Cardiac muscle cell (in vitro differentiated cells and primary cell): Measurements from ENCODE around the gene PHC2. TPM values are rescaled to one million over a fixed set of nuclear protein-coding genes. Genes with fewer than 3 reads are reported as not detected.
"Not testable (repeated sequence)": the region's sequence is repeated elsewhere in the genome, so short reads cannot be mapped to it uniquely, and the experiment has no call there.

Experiments used
- DNase-seq, 2 donors: peaks; one replicate each; pipeline versions ENCODE4 v3.0.0 to v3.0.0-alpha.2; 2010 to 2017; ENCODE audit warnings: low read depth in 1 of 2, low spot score in 1 of 2
- H3K27ac ChIP-seq: fragments of 200-600 bp; sonication (generic); 2 replicates; pipeline ENCODE4 v1.5.1; 2016
- H3K27me3 ChIP-seq: fragments of 200-600 bp; sonication (generic); 2 replicates; pipeline ENCODE4 v1.6.0; 2016; ENCODE audit warnings: control low read depth
- H3K36me3 ChIP-seq: fragments of 200-600 bp; sonication (generic); 2 replicates; pipeline ENCODE4 v1.5.1; 2016; ENCODE audit warnings: control low read depth
- H3K4me1 ChIP-seq: fragments of 200-600 bp; sonication (generic); 2 replicates; pipeline ENCODE4 v1.8.1; 2017; ENCODE audit warnings: low read depth, mild to moderate bottlenecking, mixed run types
- H3K4me3 ChIP-seq: fragments of 200-600 bp; sonication (generic); 2 replicates; pipeline ENCODE4 v1.5.1; 2016; ENCODE audit warnings: mild to moderate bottlenecking
- H3K9me3 ChIP-seq: fragments of 200-600 bp; sonication (generic); 2 replicates; pipeline ENCODE4 v1.5.1; 2017; ENCODE audit warnings: low read depth, mild to moderate bottlenecking, control low read depth
- polyA plus RNA-seq: library from polyadenylated mRNA; unstranded; fragments of >200 nt; fragmentation: Nextera tagmentation; extraction: Ambion mirVana; gene quantifications from 2 replicates; pipeline ENCODE4 v1.2.1, GENCODE V29; 2016
- total RNA-seq: library from RNA; depleted of rRNA; stranded (reverse); fragments of >200 nt; gene quantifications from 2 replicates; pipeline ENCODE4 v1.2.3, GENCODE V29; 2016
- TF ChIP-seq, protein P1 (sequence below): IDR thresholded peaks from 2 replicates; pipeline ENCODE4 v1.5.1; 2012; ENCODE audit warnings: low read depth, mild to moderate bottlenecking, low read length

The PHC2 gene
- total and polyA plus RNA-seq, 2 experiments from 2014 or later = 81.8 to 86.0 TPM

DNA sequence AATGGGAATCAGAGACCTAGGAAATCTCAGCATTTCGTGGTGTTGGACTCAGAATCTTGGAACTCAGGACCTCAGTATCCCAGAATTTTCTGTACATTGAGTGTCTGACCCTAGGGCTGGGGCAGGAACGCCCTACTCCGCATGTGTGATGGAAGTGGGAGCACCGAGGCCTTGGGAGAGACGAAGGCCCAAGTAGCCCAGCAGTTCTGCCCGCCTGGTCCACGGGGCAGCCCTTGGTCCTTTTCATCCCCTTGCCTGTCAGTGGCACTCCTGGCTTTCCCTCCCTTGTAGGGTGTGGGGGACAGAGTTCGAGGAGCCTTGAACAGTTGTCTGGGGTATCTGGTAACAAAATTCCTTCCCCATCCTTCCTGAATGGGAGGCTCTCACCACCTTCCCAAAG lies 120.2 kb downstream of the PHC2 start:
- Histone ChIP-seq H3K4me3 (no peak overlapping the region), H3K36me3 (no peaks in the 10 kb centered on the region), H3K27me3 (peaks cover 13% of the 10 kb centered on the region), H3K4me1 (no peaks in the 10 kb centered on the region), H3K9me3 (no peaks in the 10 kb centered on the region), H3K27ac (no peak overlapping the region)
- DNase-seq = no peak
- TF ChIP-seq, protein P1, sequence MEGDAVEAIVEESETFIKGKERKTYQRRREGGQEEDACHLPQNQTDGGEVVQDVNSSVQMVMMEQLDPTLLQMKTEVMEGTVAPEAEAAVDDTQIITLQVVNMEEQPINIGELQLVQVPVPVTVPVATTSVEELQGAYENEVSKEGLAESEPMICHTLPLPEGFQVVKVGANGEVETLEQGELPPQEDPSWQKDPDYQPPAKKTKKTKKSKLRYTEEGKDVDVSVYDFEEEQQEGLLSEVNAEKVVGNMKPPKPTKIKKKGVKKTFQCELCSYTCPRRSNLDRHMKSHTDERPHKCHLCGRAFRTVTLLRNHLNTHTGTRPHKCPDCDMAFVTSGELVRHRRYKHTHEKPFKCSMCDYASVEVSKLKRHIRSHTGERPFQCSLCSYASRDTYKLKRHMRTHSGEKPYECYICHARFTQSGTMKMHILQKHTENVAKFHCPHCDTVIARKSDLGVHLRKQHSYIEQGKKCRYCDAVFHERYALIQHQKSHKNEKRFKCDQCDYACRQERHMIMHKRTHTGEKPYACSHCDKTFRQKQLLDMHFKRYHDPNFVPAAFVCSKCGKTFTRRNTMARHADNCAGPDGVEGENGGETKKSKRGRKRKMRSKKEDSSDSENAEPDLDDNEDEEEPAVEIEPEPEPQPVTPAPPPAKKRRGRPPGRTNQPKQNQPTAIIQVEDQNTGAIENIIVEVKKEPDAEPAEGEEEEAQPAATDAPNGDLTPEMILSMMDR = no peak

DNA sequence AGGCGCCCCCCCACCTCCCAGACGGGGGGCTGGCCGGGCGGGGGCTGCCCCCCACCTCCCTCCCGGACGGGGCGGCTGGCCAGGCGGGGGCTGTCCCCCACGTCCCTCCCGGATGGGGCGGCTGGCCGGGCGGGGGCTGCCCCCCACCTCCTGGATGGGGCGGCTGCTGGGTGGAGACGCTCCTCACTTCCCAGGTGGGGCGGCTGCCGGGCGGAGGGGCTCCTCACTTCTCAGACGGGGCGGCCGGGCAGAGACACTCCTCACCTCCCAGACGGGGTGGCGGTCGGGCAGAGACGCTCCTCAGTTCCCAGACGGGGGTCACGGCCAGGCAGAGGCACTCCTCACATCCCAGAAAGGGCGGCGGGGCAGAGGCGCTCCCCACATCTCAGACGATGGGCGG lies 121.5 kb downstream of the PHC2 start:
- H3K27me3 ChIP-seq = peaks cover 13% of the 10 kb centered on the region
- not testable (repeated sequence) for H3K27ac ChIP-seq, H3K4me3 ChIP-seq, H3K36me3 ChIP-seq, H3K9me3 ChIP-seq, DNase-seq, H3K4me1 ChIP-seq

DNA sequence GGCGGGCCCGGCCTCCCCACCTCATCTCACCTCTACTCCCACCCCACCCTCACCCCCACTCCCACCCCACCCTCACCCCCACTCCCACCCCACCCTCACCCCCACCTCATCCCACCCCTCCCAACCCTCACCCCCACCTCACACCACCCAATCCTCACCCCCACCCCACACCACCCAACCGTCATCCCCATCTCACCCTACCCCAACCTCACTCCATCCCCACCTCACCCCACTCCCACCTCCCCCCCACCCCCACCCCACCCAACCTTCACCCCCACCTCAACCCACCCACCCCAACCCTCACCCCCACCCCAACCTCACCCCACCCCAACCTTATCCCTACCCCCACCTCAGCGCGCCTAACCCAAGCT lies 123.4 kb downstream of the PHC2 start:
- TF ChIP-seq, protein P1 = no peak
- Histone ChIP-seq H3K4me1 (no peaks in the 10 kb centered on the region), H3K27me3 (peaks cover 13% of the 10 kb centered on the region), H3K9me3 (no peaks in the 10 kb centered on the region), H3K36me3 (no peaks in the 10 kb centered on the region), H3K27ac (no peak overlapping the region), H3K4me3 (no peak overlapping the region)
- DNase-seq = no peak

DNA sequence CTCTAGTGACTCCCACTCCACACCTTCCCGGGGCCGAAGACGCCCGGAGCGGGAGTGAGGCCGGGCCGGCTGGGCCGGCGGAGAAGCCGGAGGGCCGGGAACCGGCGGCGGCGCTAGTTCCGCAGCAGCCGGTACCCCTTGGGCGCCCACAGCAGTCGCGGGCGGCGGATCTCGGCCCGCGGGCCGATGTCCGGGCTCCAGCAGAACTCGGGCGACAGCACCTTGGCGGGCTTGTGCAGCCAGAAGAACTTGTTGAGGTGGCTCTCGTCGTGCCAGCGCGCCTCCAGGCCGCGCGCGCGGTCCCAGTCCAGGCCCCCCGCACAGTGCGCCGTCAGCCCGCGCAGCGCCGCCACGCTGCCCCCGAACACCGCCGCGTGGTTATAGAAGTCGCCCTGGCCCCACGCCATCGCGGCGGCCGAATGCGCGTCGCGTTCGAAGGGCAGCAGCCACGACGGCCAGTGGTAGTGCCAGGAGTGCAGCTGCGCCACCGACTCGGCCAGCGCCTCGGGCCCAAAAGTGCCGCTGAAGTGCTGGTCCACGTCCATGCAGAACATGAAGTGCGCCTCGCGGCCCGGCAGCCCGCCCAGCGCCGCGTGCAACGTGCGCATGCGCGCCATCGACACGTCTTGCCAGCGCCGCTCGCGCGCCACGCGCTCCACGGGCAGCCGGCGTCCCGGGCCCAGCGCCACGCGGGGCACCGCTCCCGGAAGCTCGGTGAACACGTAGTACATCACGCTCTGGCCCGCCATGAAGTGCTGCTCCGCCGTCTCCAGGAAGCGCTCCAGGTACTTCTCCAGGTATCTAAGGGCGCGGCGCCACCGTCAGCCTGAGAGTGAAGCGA lies 124.0 kb downstream of the PHC2 start:
- Histone ChIP-seq H3K9me3 (no peaks in the 10 kb centered on the region), H3K27ac (no peak overlapping the region), H3K27me3 (peaks cover 13% of the 10 kb centered on the region), H3K36me3 (no peaks in the 10 kb centered on the region), H3K4me3 (no peak overlapping the region), H3K4me1 (no peaks in the 10 kb centered on the region)
- TF ChIP-seq, protein P1 = no peak
- peak in 1 of 2 donors; percentile 68 for DNase-seq

DNA sequence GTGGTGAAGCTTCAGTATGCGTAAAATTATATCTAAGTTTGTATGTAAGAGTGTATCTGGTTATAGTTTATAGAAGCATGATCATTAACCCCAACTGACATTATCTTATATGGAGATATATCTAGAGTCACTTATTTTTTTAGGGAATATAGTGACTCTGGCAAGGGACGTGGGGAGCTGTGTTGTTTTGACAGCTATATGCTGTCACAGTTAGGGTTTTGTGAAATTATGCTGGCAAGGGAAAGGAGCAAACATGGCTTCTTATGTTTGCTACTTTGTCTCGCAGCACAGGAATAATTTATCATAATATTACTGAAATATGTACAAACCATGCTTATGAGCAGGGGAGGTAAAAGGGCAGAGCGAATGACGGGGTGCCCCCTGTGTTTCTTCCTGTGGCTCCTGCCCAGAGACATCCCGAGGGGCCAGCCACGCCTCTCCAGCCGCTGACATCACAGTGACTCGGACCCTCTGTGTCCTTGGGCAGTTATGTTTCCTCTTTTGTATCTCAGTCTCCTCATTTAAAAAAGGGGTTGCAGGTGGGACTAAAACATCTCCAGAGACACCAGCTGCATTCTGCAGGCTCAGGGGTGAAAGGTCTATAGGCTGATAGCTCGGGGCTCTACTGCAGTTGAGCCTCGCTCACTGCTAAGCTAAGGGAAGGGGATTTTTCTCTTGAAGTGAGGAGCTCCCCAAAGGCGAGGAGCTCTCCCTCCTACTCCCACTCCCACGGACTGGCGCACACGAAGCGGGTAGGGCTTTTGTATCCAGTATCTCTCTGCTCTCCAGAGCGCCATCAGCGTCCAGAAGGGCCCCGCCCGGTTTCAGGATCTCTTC lies 124.9 kb downstream of the PHC2 start:
- Histone ChIP-seq H3K27ac (no peak overlapping the region), H3K4me3 (no peak overlapping the region)
- TF ChIP-seq, protein P1 = no peak

DNA sequence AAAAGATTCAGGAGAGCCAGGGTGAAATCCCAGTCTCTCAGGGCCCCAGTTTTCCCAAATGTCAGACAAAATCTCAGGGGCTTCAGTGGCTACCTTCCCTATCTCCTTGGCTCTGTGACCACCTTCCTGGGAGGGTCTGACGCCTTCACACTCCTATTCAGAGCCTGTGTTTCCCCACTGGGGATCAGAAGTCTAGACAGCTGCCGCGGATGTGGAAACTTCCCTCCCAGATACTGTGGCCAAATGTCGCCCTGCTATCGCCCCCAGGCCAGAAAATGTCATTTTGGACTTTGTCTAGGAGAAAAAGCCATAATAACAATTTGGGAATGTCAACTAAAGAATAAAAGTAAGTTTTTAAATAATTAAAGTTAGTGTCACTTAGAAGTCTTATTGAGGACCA lies 125.9 kb downstream of the PHC2 start:
- no peak overlapping the region for H3K4me3 ChIP-seq
- H3K27me3 ChIP-seq = peaks cover 13% of the 10 kb centered on the region
- no peak for DNase-seq
- H3K4me1 ChIP-seq = no peaks in the 10 kb centered on the region
- H3K9me3 ChIP-seq = no peaks in the 10 kb centered on the region
- H3K36me3 ChIP-seq = no peaks in the 10 kb centered on the region
- TF ChIP-seq, protein P1 = no peak
- H3K27ac ChIP-seq = no peak overlapping the region

More for the DNA sequence above, 124.9 kb downstream of the PHC2 start:
- H3K4me1 ChIP-seq = no peaks in the 10 kb centered on the region
- H3K9me3 ChIP-seq = no peaks in the 10 kb centered on the region
- H3K36me3 ChIP-seq = no peaks in the 10 kb centered on the region
- H3K27me3 ChIP-seq = peaks cover 13% of the 10 kb centered on the region
- DNase-seq = no peak
